H1 (cell line): ENCODE data around the gene PYGB. TPM values are rescaled to one million over a fixed set of nuclear protein-coding genes. Genes with fewer than 3 reads are reported as not detected.

Experiments
- ASH2L ChIP-seq: fragments of 200-600, 300-600 bp; sonication (generic); IDR thresholded peaks from one replicate; pipeline ENCODE4 v1.7.1; 2017; ENCODE audit warnings: low read length
- ATF2 ChIP-seq: IDR thresholded peaks from 2 replicates; pipeline ENCODE4 v1.6.1; 2012; ENCODE audit warnings: low read length, inconsistent platforms
- BCL11A ChIP-seq, 2 experiments: IDR thresholded peaks; one replicate each; pipeline ENCODE4 v1.6.1; 2011; ENCODE audit warnings: low read depth in 2 of 2, low read length in 2 of 2, mild to moderate bottlenecking in 2 of 2
- FOSL1 ChIP-seq: IDR thresholded peaks from 2 replicates; pipeline ENCODE4 v1.6.1; 2011; ENCODE audit warnings: mild to moderate bottlenecking, low read depth, low read length, moderate library complexity; ENCODE audit not compliant: insufficient read depth
- JUN ChIP-seq: IDR thresholded peaks from 2 replicates; pipeline ENCODE4 v1.6.1; 2011; ENCODE audit warnings: low read depth, mild to moderate bottlenecking, improper control_type of control experiment, low read length
- KDM5A ChIP-seq: fragments of 200-600 bp; IDR thresholded peaks from 2 replicates; pipeline ENCODE4 v1.7.1; 2012; ENCODE audit warnings: mild to moderate bottlenecking, low read length, inconsistent platforms, mixed read lengths
- NRF1 ChIP-seq: IDR thresholded peaks from 2 replicates; pipeline ENCODE4 v1.6.1; 2011; ENCODE audit warnings: mild to moderate bottlenecking, low read depth, low read length, improper control_type of control experiment
- PHF8 ChIP-seq: fragments of 200-600 bp; sonication (generic); conservative IDR thresholded peaks from 2 replicates; pipeline ENCODE4 v1.7.1; 2012; ENCODE audit warnings: low read depth, mild to moderate bottlenecking, inconsistent platforms, low read length, moderate library complexity
- SRF ChIP-seq: IDR thresholded peaks from 2 replicates; pipeline ENCODE4 v1.6.1; 2011; ENCODE audit warnings: mild to moderate bottlenecking, low read depth, low read length, moderate library complexity
- TAF7 ChIP-seq: optimal IDR thresholded peaks from 2 replicates; pipeline ENCODE3; 2011; ENCODE audit warnings: low read depth, mild to moderate bottlenecking, inconsistent platforms, low read length, moderate library complexity, borderline replicate concordance
- TEAD4 ChIP-seq: IDR thresholded peaks from 2 replicates; pipeline ENCODE4 v1.6.1; 2012; ENCODE audit warnings: low read depth, low read length, inconsistent platforms, mixed read lengths
- YY1 ChIP-seq: IDR thresholded peaks from 2 replicates; pipeline ENCODE4 v1.6.1; 2011; ENCODE audit warnings: low read depth, mild to moderate bottlenecking, low read length
- polyA plus RNA-seq, 7 experiments: library from polyadenylated mRNA; depleted of rRNA in 3 of 7; stranded (reverse) in 5 of 7; unstranded in 2 of 7; fragments of >200 nt in 5 of 7; fragments of 200-250 nt in 2 of 7; gene quantifications; 1 replicate in 5 of 7; 2 replicates in 1 of 7; 4 replicates in 1 of 7; pipeline versions ENCODE4 v1.2.1 to v1.2.3, GENCODE V29; 2011 to 2013; ENCODE audit warnings: missing spikeins in 2 of 7, mixed read lengths in 2 of 7
- total RNA-seq: library from RNA; stranded (reverse); fragmentation: NEBNext Ultra II Directional; extraction: Animal tissue kit (Norgen Biotek cat#: 25700); gene quantifications from 2 replicates; pipeline ENCODE4 v1.2.1, GENCODE V29; 2021

Gene PYGB
- total and polyA plus RNA-seq, 2 of the 8 experiments (the other 6 are each of a cell fraction or from before 2014, with no cell fraction given), result 26.6 to 56.0 TPM

- TF ChIP-seq KDM5A (no peak), BCL11A (IDR thresholded peaks at IDR 0.05; ENCODE audit: low read depth in 2 of 2, low read length in 2 of 2) (no peak), NRF1 (no peak), TEAD4 (no peak), TAF7 (no peak), JUN (no peak), PHF8 (no peak), YY1 (no peak), SRF (no peak), FOSL1 (no peak), ATF2 (no peak), ASH2L (no peak)
These were observed 67.7 kb downstream of the PYGB start (continued) for GRCh38 chr20:25315418-25316210.
